GM21786 (cell line): ENCODE measurements around the gene SCPEP1.
"Not testable (repeated sequence)": the region's sequence is repeated elsewhere in the genome, so short reads cannot be mapped to it uniquely, and the experiment has no call there.

Source experiments
- ATAC-seq: cut with Tn5 transposase; IDR thresholded peaks from one replicate; pipeline ENCODE4 v1.9.1; 2021; ENCODE audit not compliant: unreplicated experiment

Gene SCPEP1

DNA sequence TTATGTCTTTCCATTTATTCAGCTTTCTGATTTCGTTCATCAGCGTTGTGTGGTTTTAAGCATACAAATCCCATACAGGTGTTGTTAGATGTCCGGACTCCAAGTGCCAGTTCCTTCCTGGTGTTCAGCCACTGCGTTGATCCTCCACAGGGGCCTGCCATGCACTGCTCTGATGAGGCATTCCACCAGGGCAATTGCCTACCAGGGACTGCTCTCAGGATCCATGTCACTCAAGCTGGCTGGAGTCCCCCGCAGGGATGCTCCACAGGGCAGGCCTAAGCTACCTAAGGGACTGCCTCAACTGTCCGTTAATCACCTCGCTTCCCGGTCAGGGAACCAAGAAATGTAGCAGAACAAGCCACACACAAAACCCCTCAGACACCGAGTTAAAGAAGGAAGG, 12.7 kb upstream of the SCPEP1 start:
- ATAC-seq = not testable (repeated sequence)

DNA sequence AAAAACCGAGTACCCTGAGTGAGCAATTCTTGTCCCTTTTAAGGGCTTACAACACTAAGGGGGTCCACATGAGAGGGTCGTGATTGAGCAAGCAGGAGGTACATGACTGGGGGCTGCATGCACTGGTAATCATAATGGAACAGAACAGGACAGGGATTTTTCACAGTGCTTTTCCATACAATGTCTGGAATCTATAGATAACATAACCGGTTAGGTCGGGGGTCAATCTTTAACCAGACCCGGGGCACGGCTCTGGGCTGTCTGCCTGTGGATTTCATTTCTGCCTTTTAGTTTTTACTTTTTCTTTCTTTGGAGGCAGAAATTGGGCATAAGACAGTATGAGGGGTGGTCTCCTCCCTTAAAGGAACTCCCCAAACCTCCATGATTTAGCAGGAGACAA, 12.2 kb upstream of the SCPEP1 start:
- not testable (repeated sequence) for ATAC-seq

DNA sequence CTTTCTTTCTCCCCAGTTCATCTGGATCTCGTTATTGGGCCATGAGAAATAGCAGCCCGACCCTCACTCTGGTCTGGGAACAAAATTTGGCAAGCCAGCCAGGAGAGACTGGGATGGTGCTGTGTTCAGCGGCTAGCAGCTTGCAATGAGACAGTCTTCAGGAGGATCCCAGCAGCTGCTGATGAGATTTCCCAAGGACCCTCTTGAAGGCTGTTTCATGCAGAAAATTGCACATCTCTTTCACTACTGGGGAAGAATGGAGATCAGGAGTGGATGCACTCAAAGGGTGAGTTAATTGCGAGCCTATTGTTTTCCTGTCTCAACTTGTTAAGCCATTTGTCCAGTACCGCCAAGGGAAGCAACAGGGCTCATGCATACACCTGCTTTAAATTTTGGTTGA, 11.6 kb upstream of the SCPEP1 start:
- no peak for ATAC-seq

DNA sequence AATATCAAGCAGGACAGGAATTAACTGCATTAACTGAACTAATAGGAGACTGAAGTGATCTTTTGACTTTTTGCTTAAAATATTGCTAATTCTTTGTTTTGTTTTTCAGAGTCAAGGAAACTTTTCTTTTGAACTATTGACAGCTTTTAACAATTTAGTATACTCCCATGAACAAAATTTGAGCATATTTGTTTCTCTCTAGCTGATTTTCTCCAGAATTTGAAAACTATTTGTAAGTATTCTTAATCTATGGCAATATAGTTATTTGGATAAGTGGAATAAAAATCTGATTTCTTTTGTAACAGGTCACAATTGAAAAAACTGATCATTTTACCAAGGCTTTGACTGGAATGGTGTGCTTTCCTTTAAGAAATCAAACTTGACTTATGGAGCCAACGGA, 7.0 kb upstream of the SCPEP1 start:
- ATAC-seq = no peak

DNA sequence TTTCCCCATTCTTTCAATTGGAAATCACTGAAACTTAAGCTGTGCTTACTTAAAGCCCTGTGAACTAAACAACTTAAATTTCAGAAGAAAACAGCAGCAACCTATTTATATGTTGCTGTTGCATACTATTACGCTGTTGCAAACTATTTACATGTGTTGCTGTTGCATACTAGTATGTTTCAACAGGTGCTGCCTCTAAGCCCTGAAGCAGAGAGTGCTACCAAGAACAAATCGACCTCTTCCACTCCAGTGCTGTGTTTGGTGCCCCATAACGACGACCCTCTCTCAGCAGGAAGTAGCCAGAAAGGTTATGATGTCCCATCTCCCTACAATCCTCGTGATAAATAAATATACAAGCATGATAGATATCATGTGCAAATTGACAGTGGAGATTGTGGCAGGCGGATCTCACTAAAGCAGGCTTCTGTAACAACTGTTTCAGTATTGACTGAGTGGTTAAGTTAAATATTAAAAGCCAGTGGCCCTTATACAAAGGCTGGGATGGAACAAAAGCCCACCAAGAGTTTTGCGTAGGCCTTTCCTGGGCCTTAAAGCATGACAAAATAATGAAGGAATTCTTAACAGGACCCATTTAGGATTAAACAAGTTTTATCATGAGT, 5.7 kb upstream of the SCPEP1 start:
- ATAC-seq = no peak

DNA sequence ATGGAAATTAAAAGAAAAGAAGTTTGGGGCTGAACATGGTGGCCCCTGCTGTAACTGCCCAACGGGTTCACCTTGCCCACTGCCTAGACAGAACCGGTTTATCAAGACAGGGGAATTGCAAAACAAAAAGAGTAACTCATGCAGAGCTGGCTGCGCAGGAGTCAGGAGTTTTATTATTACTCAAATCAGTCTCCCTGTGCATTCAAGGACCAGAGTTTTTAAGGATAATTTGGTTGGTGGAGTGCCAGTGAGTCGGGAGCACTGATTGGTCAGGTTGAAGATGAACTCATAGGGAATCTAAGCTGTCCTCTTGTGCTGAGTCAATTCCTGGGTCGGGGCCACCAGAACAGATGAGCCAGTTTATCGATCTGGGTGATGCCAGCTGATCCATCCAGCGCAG, 4.4 kb upstream of the SCPEP1 start:
- ATAC-seq = no peak

DNA sequence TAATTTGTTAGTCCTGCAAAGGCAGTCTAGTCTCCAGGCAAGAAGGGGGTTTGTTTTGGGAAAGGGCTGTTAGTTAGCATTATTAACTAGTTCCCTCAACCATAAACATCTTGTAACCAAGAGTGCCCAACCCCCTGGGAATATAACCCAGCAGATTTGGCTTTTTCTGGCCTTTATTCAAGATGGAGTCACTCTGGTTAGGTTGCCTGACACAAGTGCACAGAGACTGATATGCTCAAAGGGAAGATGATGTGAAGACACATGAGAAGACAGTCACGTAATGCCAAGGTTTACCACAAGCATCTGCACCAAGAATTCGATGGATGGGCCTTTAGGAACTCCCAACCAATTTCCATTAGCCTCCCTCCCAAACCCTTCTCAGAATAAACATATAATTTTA, 3.9 kb upstream of the SCPEP1 start:
- ATAC-seq = no peak

DNA sequence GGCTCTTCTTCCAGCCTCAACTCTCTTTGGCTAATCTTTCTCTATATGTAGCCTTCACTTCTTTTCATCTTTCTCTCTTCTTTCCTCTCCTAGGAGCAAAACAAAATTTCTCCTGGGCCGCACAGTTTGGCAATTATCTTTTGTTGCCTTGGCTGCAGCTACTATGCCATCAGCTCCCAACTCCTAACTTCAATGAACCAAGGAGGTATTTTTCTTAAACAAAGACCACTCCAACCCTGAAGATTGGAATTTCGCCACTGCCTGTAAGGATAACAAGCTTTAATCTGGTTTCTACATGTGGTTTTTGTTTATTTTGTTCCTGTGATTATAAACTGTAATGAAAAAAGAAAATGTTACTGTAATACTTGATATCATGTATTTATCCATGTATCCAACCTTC, 2.3 kb upstream of the SCPEP1 start:
- no peak for ATAC-seq

DNA sequence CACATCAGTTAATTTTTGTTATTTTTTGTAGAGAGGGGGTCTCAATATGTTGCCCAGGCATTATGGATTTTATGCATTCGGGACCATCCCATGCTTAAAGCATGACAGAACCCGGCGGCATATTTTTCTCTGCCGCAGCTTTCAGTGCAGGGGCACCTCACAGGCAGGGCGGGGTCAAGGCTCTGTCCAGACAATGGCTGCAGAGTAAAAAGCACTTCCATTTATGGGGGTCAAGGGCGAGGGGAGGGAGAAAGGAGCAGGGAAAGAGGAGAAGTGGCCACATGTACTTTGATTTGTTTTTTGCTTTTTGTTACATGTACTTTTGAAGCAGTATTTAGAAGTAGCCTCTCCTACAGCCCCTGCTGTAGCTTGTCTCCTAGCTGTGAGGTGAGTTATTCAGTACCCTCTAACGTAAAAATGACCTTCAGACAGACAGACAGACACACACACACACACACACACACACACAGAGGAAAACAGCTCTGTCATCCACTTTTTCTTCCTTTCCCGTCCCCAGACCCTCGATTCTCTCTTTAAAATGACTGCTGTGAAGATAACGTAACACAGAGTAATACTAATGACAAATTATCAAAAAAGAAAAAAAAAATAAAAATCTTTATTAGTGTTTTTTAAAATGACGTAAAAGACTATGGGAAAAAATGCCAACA, 856 bp upstream of the SCPEP1 start:
- ATAC-seq = no peak

DNA sequence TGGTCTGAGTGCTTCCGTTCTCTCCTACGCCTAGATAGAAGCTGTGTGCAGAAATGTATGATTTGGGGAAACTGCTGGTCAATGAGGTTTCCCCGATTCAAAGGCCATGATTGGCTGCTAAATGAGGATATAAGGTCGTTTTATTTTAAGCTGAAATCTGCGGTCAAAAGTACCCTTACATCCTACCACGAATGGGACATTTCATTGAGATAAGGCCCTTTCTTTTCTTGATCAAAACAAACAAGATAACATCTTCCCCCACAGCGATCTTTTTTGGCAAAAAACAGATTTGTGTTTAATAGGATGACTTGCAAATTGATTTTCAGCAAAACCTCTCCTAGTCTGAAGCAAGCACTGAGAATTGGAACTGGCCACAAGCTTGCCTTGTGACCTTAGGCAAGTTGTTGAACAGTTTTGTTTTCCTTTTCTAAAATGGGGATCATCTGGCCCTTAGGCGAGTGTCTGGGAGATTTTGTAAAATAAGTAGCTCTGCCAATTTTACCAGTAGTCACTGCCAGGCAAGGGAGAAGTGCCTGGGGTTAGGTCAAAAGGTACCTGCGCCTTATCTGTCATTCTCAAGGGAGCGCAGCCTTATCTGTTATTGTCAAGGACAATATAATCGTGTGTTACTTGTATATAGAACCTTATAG, 635 bp downstream of the SCPEP1 start:
- peak; percentile 37 for ATAC-seq

DNA sequence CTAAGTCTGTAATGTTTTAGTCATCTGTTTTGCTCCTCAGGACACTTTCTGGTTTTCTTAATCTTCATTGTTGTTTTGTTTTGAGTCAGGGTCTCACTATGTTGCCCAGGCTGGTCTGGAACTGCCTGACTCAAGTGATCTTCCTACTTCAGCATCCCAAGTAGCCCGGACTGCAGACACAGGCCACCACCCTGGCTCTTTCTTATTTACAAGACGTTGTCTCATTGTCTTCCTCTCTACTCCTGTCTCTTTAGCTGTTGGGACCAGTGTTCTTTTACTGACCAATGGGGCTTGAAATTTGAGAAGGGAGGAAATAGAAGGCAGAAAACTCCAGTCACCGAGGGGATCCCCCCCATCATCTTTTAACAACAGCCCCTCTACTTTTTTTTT, 1.2 kb downstream of the SCPEP1 start:
- ATAC-seq = peak; percentile 34

DNA sequence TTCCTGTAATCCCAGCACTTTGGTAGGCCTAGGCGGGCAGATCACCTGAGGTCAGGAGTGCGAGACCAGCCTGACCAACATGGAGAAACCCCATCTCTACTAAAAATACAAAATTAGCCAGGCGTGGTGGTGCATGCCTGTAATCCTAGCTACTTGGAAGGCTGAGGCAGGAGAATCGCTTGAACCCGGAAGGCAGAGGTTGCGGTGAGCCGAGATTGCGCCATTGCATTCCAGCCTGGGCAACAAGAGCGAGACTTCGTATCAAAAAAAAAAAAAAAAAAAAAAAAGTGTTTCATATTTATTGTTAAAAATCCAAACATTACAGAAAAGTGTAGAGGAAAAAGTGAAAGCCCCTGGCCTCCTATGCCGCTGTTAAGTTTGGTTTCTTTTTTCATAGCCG, 2.6 kb downstream of the SCPEP1 start:
- not testable (repeated sequence) for ATAC-seq

DNA sequence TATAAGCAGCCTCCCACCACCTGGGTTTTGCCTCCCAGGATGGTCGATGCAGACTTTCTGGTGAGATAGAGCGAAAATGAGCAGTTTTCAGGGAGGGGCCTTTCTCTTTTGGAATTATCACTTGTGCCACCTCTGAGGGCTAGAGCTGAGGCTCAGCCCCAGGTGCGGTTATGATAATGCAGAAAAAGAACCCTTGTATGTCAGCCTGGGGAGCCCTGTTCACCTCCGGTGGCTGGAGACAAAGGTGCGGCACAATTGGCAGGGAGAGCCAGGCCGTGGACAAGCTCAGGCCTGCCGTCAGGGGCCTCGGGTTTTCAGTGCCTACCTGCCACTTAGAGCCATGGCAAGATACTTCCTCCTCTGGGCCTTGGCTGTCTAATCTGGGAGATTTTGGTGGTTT, 4.4 kb downstream of the SCPEP1 start:
- ATAC-seq = no peak

DNA sequence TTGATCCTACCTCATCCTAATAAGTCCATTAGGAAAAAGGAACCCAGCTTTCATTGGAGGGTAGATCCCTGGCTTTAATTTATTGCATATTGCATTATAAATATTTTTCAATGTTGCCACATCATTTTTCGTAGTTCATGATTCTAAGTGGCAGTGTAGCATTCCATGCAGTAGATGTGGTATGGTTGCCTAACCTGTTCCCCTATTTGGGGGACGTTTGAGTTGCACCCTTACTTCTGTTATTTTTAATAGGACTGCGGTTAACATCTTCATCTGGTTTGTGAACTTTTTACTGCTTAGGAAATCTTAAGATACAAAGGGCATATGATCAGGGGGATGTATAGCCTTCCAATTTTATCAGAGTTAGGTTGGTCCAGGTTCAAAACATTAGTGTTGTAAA, 5.4 kb downstream of the SCPEP1 start:
- no peak for ATAC-seq

DNA sequence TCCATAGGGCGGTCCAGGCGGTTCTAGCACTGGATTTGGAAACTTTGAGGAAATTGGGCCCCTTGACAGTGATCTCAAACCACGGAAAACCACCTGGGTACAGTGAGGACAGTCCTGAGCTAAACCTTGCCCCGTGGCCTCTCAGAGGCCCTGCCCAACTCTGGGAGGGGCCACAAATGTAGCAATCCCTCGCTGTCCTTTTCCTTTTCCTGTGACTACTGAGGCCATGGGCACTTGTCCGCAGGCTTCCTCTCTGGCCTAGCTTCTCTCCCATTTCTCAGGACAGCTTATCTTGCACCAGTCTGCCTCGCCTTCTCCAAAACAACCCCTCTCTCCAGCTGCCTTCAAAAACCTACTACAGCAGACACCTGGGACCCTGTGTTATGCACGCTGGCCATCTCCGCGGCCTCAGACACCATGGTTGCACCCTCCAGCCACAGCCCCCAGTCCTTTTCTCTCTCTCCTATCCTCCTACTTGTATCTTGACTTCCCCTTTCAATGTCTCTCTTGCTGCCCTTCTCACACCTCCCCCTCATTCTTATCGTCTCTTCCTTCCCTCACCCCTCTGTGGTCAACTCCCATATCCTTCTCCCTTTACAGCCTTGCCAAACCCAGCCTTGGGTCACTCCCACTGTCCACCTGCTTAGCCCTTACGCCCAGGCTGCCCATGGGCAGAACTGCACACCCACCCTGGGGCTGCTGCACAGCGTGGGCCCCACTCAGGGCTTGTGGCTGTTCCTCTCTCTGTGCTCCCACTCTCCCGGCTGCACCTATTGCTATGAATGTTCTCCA, 7.6 kb downstream of the SCPEP1 start:
- ATAC-seq = no peak

DNA sequence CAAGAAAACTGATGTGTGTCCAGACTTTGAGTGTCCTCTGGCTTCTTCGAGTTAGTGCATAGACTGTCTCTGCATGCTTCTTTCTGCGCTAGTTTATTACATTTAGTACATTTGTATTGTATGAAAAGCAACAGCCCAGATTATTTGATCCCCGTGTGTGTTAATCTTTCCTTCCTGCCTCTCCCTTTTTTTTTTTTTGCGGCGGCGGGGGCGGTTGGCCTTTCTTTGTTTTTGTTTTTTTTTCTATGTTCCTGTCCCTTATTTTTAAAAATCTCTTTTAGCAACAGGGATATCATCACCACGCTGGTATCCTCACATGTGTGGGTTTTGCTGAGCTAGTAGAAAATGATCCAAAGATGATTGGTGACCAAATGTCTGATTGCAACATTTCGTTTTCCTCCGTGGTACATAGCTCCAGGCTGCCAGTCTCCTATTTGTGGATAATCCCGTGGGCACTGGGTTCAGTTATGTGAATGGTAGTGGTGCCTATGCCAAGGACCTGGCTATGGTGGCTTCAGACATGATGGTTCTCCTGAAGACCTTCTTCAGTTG, 9.4 kb downstream of the SCPEP1 start:
- no peak for ATAC-seq

DNA sequence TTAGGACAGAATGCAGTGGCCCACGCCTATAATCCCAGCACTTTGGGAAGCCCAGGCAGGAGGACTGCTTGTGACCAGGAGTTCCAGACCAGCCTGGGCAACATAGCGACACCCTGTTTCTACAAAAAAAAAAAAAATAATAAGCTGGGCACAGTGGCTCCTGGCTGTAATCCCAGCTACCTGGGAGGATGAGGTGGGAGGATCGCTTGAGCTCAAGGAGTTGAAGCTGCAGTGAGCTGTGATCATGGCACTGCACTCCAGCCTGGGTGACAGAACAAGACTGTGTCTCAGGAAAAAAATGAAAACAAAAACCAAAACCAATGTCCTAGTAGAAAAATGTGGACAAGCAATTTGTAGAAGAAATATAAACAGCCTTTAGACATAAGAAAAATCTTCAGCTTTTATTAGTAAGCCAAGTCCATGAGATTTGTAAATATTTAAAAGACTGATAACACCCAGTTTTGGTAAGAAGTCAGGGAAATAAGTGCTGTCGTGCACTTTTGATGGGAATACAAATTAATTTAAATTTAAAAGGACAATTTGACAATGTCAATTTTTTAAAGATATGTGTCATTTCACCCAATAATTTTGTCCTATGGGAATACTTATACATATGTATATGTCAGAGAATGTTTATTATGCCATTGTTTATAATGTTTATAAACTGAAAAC, 11.1 kb downstream of the SCPEP1 start:
- no peak for ATAC-seq

DNA sequence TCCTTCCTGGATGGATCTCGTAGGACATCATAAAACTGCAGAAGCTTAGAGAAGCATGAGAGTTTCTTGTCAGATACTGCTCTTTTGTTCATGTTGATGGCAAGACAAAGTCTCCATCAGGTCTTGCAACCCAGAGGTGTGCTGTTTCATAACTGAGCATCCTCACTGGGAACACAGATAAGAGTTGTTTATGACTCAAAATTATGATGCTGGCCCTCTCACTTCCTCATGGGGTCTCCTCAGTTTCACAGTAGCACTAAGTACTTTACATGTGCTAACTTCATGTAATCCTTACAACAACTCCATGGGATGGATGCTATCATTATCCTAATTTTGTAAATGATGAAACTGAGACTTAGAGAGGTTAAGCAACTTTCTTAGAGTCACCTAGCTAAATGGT, 14.4 kb downstream of the SCPEP1 start:
- no peak for ATAC-seq

DNA sequence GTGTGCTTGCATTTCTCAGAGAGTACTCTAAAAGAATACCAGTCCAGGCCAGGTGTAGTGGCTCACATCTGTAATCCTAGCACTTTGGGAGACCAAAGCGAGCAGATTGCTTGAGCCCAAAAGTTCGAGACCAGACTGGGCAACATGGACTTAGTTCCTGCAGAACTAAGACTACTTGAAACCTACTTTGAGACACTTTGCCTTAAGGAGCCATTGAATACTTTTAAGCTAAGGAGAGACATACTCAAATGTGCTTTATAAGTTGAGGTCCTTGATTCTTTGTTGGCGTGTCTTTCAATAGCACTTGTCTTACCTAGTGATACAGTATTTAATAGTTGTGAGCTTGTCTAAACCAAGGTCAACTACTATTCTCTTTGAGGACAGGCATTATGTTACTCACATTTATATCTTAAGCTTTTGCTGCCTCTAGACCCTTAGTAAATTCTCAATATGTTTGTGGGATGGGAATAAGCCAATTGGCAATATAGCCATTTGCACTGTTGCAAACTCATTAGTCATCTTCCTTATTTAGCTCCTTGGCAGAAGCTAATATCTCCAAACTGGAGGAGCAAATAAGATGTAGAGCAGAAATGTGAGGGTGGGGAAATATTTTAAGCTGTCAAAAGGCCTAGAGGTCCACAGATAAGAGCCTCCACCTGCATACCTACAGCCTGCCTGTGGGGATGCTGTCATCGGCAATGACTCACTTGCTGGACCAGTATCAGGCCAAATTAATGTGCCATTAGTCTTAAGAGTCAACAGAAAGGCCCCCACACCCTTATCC, 16.3 kb downstream of the SCPEP1 start:
- no peak for ATAC-seq

DNA sequence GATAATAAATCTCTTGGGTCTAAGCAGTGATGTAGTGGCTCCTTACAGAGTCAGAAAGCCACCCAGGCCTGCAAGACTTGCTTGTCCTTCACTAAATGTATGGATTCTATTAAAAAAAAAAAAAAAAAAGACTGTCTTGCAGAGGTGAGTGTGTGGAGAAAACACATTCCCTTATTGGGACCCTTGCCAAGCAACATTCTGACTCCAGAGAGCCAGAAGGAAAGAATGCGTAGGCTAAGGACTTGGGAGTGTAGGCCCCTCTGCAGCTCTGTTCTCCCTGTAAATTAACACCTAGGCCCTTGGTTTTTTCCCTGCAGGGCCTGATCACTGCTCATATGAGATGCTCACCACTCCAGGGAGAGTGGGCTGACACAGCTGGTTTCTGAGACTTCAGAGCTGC, 17.8 kb downstream of the SCPEP1 start:
- ATAC-seq = no peak
